Measurements from ENCODE around the gene PHACTR3.

DNA sequence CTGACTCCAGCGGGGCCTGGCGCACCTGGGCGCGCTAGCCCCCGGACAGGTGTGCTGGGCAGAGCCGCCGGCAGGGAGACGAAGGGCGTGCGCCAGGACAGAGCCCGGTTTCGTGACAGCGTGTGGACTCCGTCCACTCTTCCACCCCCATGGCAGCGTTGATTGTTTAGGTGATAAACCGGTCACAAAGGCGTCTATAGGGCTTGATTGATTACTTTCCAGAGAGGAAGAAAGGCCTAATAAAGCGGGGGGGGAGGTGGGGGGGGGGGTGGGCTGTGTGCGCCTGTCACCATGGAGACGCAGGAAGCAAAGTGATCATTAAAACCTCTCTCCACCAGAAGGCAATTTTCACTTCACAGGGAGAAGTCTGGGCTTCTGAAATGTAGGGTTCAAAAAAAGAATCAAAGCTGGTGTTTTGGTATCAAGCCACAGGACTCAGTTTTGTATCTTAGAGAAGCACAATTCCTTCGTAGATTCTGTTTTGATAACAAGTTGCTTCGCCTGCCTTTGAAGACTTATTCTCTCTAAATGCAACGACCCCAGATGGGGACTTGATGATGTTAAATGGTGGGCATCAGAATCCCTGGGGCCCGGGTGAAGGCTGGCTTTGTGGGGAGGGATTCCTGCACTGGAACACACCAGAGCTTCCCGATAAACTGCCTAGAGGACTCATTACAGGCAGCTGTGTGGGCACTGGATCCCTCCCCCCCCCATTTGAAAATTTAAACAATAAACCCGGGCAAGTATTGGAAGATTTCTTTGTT lies 1.4 kb downstream of the PHACTR3 start:
- TF ChIP-seq RXRA (IDR thresholded peaks at IDR 0.05; ENCODE audit: insufficient read depth, low read depth, low read length): no peak
- no peak for TF ChIP-seq NANOG (IDR thresholded peaks at IDR 0.05; ENCODE audit: insufficient read depth, low read depth, low read length, poor library complexity, severe bottlenecking)
- TF ChIP-seq CEBPB (IDR thresholded peaks at IDR 0.05; ENCODE audit: low read depth, low read length): no peak
- 0 out of 2 replicates have a peak, but pooled peaks have one; percentile 24 for TF ChIP-seq SUZ12 (IDR thresholded peaks at IDR 0.05; ENCODE audit: low read length)
- TF ChIP-seq TAF1 (IDR thresholded peaks at IDR 0.05; ENCODE audit: low read depth, low read length): no peak
- TF ChIP-seq ASH2L (IDR thresholded peaks at IDR 0.05; ENCODE audit: low read length): no peak
- no peak for TF ChIP-seq TEAD4 (IDR thresholded peaks at IDR 0.05; ENCODE audit: low read depth, low read length)
- no peak for TF ChIP-seq NRF1 (IDR thresholded peaks at IDR 0.05; ENCODE audit: low read depth, low read length)
- no peak for TF ChIP-seq EP300 (IDR thresholded peaks at IDR 0.05; ENCODE audit: borderline replicate concordance in 1 of 2, low read depth in 2 of 2, low read length in 2 of 2)
